ENCODE results near the gene KCTD6.

KCTD6 gene

GRCh38 chr3:58507356-58508078 is 15.6 kb downstream of the KCTD6 start:
- WGBS (ENCODE audit: insufficient coverage, insufficient read length): no CpG with 5 or more reads among the region's 2 CpGs
- Histone ChIP-seq H3K4me3 (ENCODE audit: low read length) (no peak overlapping the region), H3K27ac (ENCODE audit: low read length) (no peak overlapping the region), H3K4me1 (ENCODE audit: control insufficient read depth, insufficient read depth, low read length) (no peaks in the 10 kb centered on the region), H3K27me3 (ENCODE audit: control insufficient read depth, insufficient read depth, low read length) (no peaks in the 10 kb centered on the region), H3K36me3 (ENCODE audit: control insufficient read depth, insufficient read depth, low read length) (no peaks in the 10 kb centered on the region), H3K9me3 (ENCODE audit: control insufficient read depth, insufficient read depth, low read length) (no peaks in the 10 kb centered on the region)
- DNase-seq (ENCODE audit: low read depth, low spot score): no peak

GRCh38 chr3:58508437-58508836 is 16.5 kb downstream of the KCTD6 start:
- no peak overlapping the region for H3K27ac ChIP-seq (ENCODE audit: low read length)
- no peaks in the 10 kb centered on the region for H3K27me3 ChIP-seq (ENCODE audit: control insufficient read depth, insufficient read depth, low read length)
- no peaks in the 10 kb centered on the region for H3K36me3 ChIP-seq (ENCODE audit: control insufficient read depth, insufficient read depth, low read length)
- no peaks in the 10 kb centered on the region for H3K4me1 ChIP-seq (ENCODE audit: control insufficient read depth, insufficient read depth, low read length)
- no peak for DNase-seq (ENCODE audit: low read depth, low spot score)
- no peak overlapping the region for H3K4me3 ChIP-seq (ENCODE audit: low read length)
- no peaks in the 10 kb centered on the region for H3K9me3 ChIP-seq (ENCODE audit: control insufficient read depth, insufficient read depth, low read length)
- WGBS (ENCODE audit: insufficient coverage, insufficient read length): no CpG with 5 or more reads among the region's 6 CpGs

GRCh38 chr3:58514405-58514804 is 22.5 kb downstream of the KCTD6 start:
- H3K27ac ChIP-seq (ENCODE audit: low read length): no peak overlapping the region
- no peaks in the 10 kb centered on the region for H3K36me3 ChIP-seq (ENCODE audit: control insufficient read depth, insufficient read depth, low read length)
- no peaks in the 10 kb centered on the region for H3K9me3 ChIP-seq (ENCODE audit: control insufficient read depth, insufficient read depth, low read length)
- no peaks in the 10 kb centered on the region for H3K27me3 ChIP-seq (ENCODE audit: control insufficient read depth, insufficient read depth, low read length)
- H3K4me3 ChIP-seq (ENCODE audit: low read length): no peak overlapping the region
- no peak for DNase-seq (ENCODE audit: low read depth, low spot score)
- H3K4me1 ChIP-seq (ENCODE audit: control insufficient read depth, insufficient read depth, low read length): peaks cover 3% of the 10 kb centered on the region; the same call in 1 of the 2 replicates
- no CpG with 5 or more reads among the region's 3 CpGs for whole genome bisulfite sequencing (ENCODE audit: insufficient coverage, insufficient read length)

- Histone ChIP-seq H3K4me1 (ENCODE audit: control insufficient read depth, insufficient read depth, low read length) (peaks cover 12% of the 10 kb centered on the region), H3K9me3 (ENCODE audit: control insufficient read depth, insufficient read depth, low read length) (no peaks in the 10 kb centered on the region), H3K4me3 (ENCODE audit: low read length) (no peak overlapping the region), H3K27me3 (ENCODE audit: control insufficient read depth, insufficient read depth, low read length) (no peaks in the 10 kb centered on the region), H3K36me3 (ENCODE audit: control insufficient read depth, insufficient read depth, low read length) (no peaks in the 10 kb centered on the region), H3K27ac (ENCODE audit: low read length) (no peak overlapping the region)
- no peak for DNase-seq (ENCODE audit: low read depth, low spot score)
- no CpG with 5 or more reads among the region's 3 CpGs for WGBS (ENCODE audit: insufficient coverage, insufficient read length)
Measured at GRCh38 chr3:58518291-58518789, 26.4 kb downstream of the KCTD6 start.

- H3K9me3 ChIP-seq (ENCODE audit: control insufficient read depth, insufficient read depth, low read length): no peaks in the 10 kb centered on the region
- no peak overlapping the region for H3K4me3 ChIP-seq (ENCODE audit: low read length)
- H3K36me3 ChIP-seq (ENCODE audit: control insufficient read depth, insufficient read depth, low read length): no peaks in the 10 kb centered on the region
- peaks cover 17% of the 10 kb centered on the region for H3K4me1 ChIP-seq (ENCODE audit: control insufficient read depth, insufficient read depth, low read length)
- H3K27me3 ChIP-seq (ENCODE audit: control insufficient read depth, insufficient read depth, low read length): no peaks in the 10 kb centered on the region
- WGBS (ENCODE audit: insufficient coverage, insufficient read length): no CpG with 5 or more reads among the region's 6 CpGs
- H3K27ac ChIP-seq (ENCODE audit: low read length): no peak overlapping the region
- no peak for DNase-seq (ENCODE audit: low read depth, low spot score)
Measured at GRCh38 chr3:58519668-58520402, 27.9 kb downstream of the KCTD6 start.

GRCh38 chr3:58520403-58521335 is 28.8 kb downstream of the KCTD6 start:
- no CpG with 5 or more reads among the region's 8 CpGs for WGBS (ENCODE audit: insufficient coverage, insufficient read length)
- no peak overlapping the region for H3K4me3 ChIP-seq (ENCODE audit: low read length)
- H3K36me3 ChIP-seq (ENCODE audit: control insufficient read depth, insufficient read depth, low read length): no peaks in the 10 kb centered on the region

GRCh38 chr3:58521336-58521670 is 29.4 kb downstream of the KCTD6 start:
- no peaks in the 10 kb centered on the region for H3K27me3 ChIP-seq (ENCODE audit: control insufficient read depth, insufficient read depth, low read length)
- H3K9me3 ChIP-seq (ENCODE audit: control insufficient read depth, insufficient read depth, low read length): no peaks in the 10 kb centered on the region
- no peaks in the 10 kb centered on the region for H3K36me3 ChIP-seq (ENCODE audit: control insufficient read depth, insufficient read depth, low read length)
- no peak for DNase-seq (ENCODE audit: low read depth, low spot score)
- H3K4me1 ChIP-seq (ENCODE audit: control insufficient read depth, insufficient read depth, low read length): peaks cover 17% of the 10 kb centered on the region
- no peak overlapping the region for H3K27ac ChIP-seq (ENCODE audit: low read length)
- WGBS (ENCODE audit: insufficient coverage, insufficient read length): no CpG with 5 or more reads among the region's 3 CpGs
- H3K4me3 ChIP-seq (ENCODE audit: low read length): no peak overlapping the region

More at GRCh38 chr3:58520403-58521335, 28.8 kb downstream of the KCTD6 start:
- Histone ChIP-seq H3K9me3 (ENCODE audit: control insufficient read depth, insufficient read depth, low read length) (no peaks in the 10 kb centered on the region), H3K27me3 (ENCODE audit: control insufficient read depth, insufficient read depth, low read length) (no peaks in the 10 kb centered on the region), H3K27ac (ENCODE audit: low read length) (no peak overlapping the region), H3K4me1 (ENCODE audit: control insufficient read depth, insufficient read depth, low read length) (peaks cover 17% of the 10 kb centered on the region)
- DNase-seq (ENCODE audit: low read depth, low spot score): no peak

- Histone ChIP-seq H3K4me1 (ENCODE audit: control insufficient read depth, insufficient read depth, low read length) (peaks cover 19% of the 10 kb centered on the region), H3K27me3 (ENCODE audit: control insufficient read depth, insufficient read depth, low read length) (no peaks in the 10 kb centered on the region), H3K27ac (ENCODE audit: low read length) (no peak overlapping the region), H3K36me3 (ENCODE audit: control insufficient read depth, insufficient read depth, low read length) (no peaks in the 10 kb centered on the region), H3K9me3 (ENCODE audit: control insufficient read depth, insufficient read depth, low read length) (no peaks in the 10 kb centered on the region), H3K4me3 (ENCODE audit: low read length) (no peak overlapping the region)
- DNase-seq (ENCODE audit: low read depth, low spot score): no peak
- WGBS (ENCODE audit: insufficient coverage, insufficient read length): no CpG with 5 or more reads among the region's 10 CpGs
Measured at GRCh38 chr3:58521917-58522631, 30.2 kb downstream of the KCTD6 start.

GRCh38 chr3:58522759-58523425 is 31.0 kb downstream of the KCTD6 start:
- H3K9me3 ChIP-seq (ENCODE audit: control insufficient read depth, insufficient read depth, low read length): no peaks in the 10 kb centered on the region
- no peak overlapping the region for H3K27ac ChIP-seq (ENCODE audit: low read length)
- no peak for DNase-seq (ENCODE audit: low read depth, low spot score)
- peaks cover 19% of the 10 kb centered on the region for H3K4me1 ChIP-seq (ENCODE audit: control insufficient read depth, insufficient read depth, low read length)
- no peaks in the 10 kb centered on the region for H3K27me3 ChIP-seq (ENCODE audit: control insufficient read depth, insufficient read depth, low read length)
- no CpG with 5 or more reads among the region's 5 CpGs for WGBS (ENCODE audit: insufficient coverage, insufficient read length)
- no peak overlapping the region for H3K4me3 ChIP-seq (ENCODE audit: low read length)
- no peaks in the 10 kb centered on the region for H3K36me3 ChIP-seq (ENCODE audit: control insufficient read depth, insufficient read depth, low read length)

Data from iPS DF 6.9 (cell line).